Skeletal muscle satellite cell (primary cell): ENCODE measurements around the gene SMIM34. TPM values are rescaled to one million over a fixed set of nuclear protein-coding genes. Genes with fewer than 3 reads are reported as not detected.

Source experiments
- H3K27me3 ChIP-seq: 2 replicates; pipeline ENCODE4 v1.7.0; 2013; ENCODE audit warnings: low read length; ENCODE audit not compliant: control insufficient read depth, insufficient read depth
- H3K36me3 ChIP-seq: 2 replicates; pipeline ENCODE4 v1.7.0; 2013; ENCODE audit warnings: mild to moderate bottlenecking, control low read depth, low read length; ENCODE audit not compliant: insufficient read depth
- H3K4me1 ChIP-seq: 2 replicates; pipeline ENCODE4 v1.7.0; 2013; ENCODE audit warnings: low read length; ENCODE audit not compliant: control insufficient read depth, insufficient read depth
- H3K4me2 ChIP-seq: 2 replicates; pipeline ENCODE4 v1.7.0; 2013; ENCODE audit warnings: mild to moderate bottlenecking, low read length
- H3K4me3 ChIP-seq: 2 replicates; pipeline ENCODE4 v1.7.0; 2013; ENCODE audit warnings: low read length
- H3K9ac ChIP-seq: 2 replicates; pipeline ENCODE4 v1.7.0; 2013; ENCODE audit warnings: mild to moderate bottlenecking, low read depth, low read length, moderate library complexity
- H3K9me3 ChIP-seq: replicated peaks from 2 replicates; pipeline ENCODE4 v1.7.0; 2013; ENCODE audit warnings: mild to moderate bottlenecking, control low read depth, low read length
- small RNA-seq: library from RNA; depleted of rRNA; stranded (forward); fragments of <200 nt; gene quantifications from one replicate; pipeline ENCODE3, GENCODE V24; 2012

SMIM34 gene

DNA sequence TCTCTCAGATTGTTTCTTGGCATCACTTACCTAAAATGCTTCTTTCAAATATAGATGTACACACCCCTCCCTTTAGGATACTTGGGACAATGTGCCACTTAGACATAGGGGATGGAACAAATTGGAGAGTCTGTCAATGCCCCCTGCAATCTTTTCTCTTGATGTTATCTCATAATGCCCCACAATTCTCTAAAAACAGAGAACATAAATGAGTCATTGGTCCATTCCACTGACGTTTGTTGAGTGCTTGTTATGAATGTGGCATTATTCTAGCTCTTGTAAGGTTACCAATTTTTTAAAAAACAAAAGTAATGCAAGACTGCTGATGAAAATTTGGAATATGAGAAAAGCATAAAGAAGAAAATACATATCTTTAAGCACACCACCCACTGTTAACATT is 54.0 kb downstream of the SMIM34 start:
- Histone ChIP-seq H3K4me3 (no peak overlapping the region), H3K4me2 (no peak overlapping the region), H3K9ac (no peak overlapping the region), H3K9me3 (no peaks in the 10 kb centered on the region), H3K27me3 (peaks cover 19% of the 10 kb centered on the region), H3K4me1 (no peaks in the 10 kb centered on the region), H3K36me3 (no peaks in the 10 kb centered on the region)

Small RNAs within 50 kb of the gene (small RNA-seq; reads per million reads assigned to genes)
- not detected for gene RF00614
